ENCODE measurements around the gene GALNTL6.
A peak's percentile ranks its signal among the peaks of the same experiment; 100 is the strongest.

GALNTL6 gene

DNA sequence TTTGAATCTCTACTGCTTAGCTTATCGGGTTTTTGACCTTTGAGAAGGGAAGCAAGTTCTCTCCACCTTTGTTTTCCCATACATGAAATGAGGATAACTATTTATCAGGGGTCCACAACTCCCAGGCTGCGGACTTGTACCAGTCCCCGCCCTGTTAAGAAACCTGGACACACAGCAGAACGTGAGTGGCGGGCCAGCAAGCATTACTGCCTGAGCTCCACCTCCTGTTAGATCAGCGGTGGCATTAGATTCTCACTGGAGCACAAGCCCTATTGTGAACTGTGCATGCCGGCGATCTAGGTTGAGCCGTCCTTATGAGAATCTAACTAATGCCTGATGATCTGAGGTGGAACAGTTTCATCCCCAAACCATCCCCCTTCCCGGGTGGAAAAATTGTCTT lies 579.5 kb downstream of the GALNTL6 start:
- Histone ChIP-seq H3K9me3 (ENCODE audit: control insufficient read depth, low read length) (no peaks in the 10 kb centered on the region), H4K91ac (ENCODE audit: low read length) (no peak overlapping the region), H2AFZ (ENCODE audit: low read depth, low read length) (no peak overlapping the region), H2AK5ac (ENCODE audit: low read length, severe bottlenecking) (no peak overlapping the region), H3K4me2 (ENCODE audit: low read length, poor library complexity, severe bottlenecking) (no peak overlapping the region), H3K79me1 (replicated peaks; ENCODE audit: low read length, poor library complexity, severe bottlenecking) (no peaks in the 10 kb centered on the region), H3K18ac (ENCODE audit: low read depth in 1 of 2, low read length in 2 of 2) (no peak overlapping the region), H3K4me1 (ENCODE audit: control insufficient read depth, insufficient read depth, low read depth, low read length) (no peaks in the 10 kb centered on the region), H4K8ac (ENCODE audit: low read length) (no peak overlapping the region), H2BK5ac (ENCODE audit: low read depth, low read length, poor library complexity, severe bottlenecking) (no peak overlapping the region), H2BK12ac (ENCODE audit: low read length in 2 of 2) (no peak overlapping the region), H3K4me3 (ENCODE audit: insufficient read depth in 1 of 2, low read depth in 1 of 2, low read length in 2 of 2) (no peak overlapping the region), H3K27me3 (ENCODE audit: control insufficient read depth in 1 of 2, insufficient read depth in 1 of 2, low read length in 2 of 2) (no peaks in the 10 kb centered on the region), H3K23ac (ENCODE audit: low read length in 2 of 2) (no peak overlapping the region), H3K36me3 (ENCODE audit: control insufficient read depth in 1 of 2, insufficient read depth in 2 of 2, low read depth in 1 of 2, low read length in 2 of 2) (no peaks in the 10 kb centered on the region), H2BK15ac (ENCODE audit: low read depth, poor library complexity, severe bottlenecking) (no peak overlapping the region), H3K27ac (ENCODE audit: low read length, poor library complexity, severe bottlenecking) (no peak overlapping the region), H3K4ac (ENCODE audit: low read depth in 1 of 2, low read length in 2 of 2) (no peak overlapping the region), H2BK120ac (ENCODE audit: low read depth, low read length) (no peak overlapping the region), H3K9ac (ENCODE audit: low read length) (no peak overlapping the region), H3K14ac (ENCODE audit: low read length in 2 of 2) (no peak overlapping the region)
- DNase-seq: no peak
- 88% methylated on average over 10 of the region's 10 CpGs for WGBS

DNA sequence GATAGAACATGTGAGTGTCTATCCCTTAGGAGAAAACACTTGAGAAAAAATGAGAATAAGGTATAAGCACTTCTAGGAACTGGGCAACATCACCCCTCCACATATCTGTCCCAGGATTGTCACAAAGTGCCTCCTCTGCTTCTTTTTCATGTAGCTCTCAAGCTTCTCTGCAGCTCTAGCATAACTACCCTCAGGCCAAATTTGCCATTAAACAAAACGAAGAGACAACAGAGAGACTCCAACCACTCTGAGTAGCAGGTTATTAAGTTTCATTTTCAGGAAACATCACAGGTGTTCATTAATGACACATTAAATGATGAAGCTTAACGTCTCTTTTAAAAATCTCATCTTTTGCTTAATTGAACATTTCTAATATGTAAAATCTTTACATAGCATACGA lies 580.0 kb downstream of the GALNTL6 start:
- Histone ChIP-seq H3K9ac (ENCODE audit: low read length) (no peak overlapping the region), H3K27ac (ENCODE audit: low read length, poor library complexity, severe bottlenecking) (no peak overlapping the region), H3K4ac (ENCODE audit: low read depth in 1 of 2, low read length in 2 of 2) (no peak overlapping the region), H3K27me3 (ENCODE audit: control insufficient read depth in 1 of 2, insufficient read depth in 1 of 2, low read length in 2 of 2) (no peaks in the 10 kb centered on the region), H3K79me1 (replicated peaks; ENCODE audit: low read length, poor library complexity, severe bottlenecking) (no peaks in the 10 kb centered on the region), H2BK120ac (ENCODE audit: low read depth, low read length) (no peak overlapping the region), H3K18ac (ENCODE audit: low read depth in 1 of 2, low read length in 2 of 2) (no peak overlapping the region), H2BK5ac (ENCODE audit: low read depth, low read length, poor library complexity, severe bottlenecking) (no peak overlapping the region), H4K91ac (ENCODE audit: low read length) (no peak overlapping the region), H2AK5ac (ENCODE audit: low read length, severe bottlenecking) (no peak overlapping the region), H2AFZ (ENCODE audit: low read depth, low read length) (no peak overlapping the region), H3K14ac (ENCODE audit: low read length in 2 of 2) (no peak overlapping the region), H3K36me3 (ENCODE audit: control insufficient read depth in 1 of 2, insufficient read depth in 2 of 2, low read depth in 1 of 2, low read length in 2 of 2) (no peaks in the 10 kb centered on the region), H3K4me1 (ENCODE audit: control insufficient read depth, insufficient read depth, low read depth, low read length) (no peaks in the 10 kb centered on the region), H2BK15ac (ENCODE audit: low read depth, poor library complexity, severe bottlenecking) (no peak overlapping the region), H3K9me3 (ENCODE audit: control insufficient read depth, low read length) (no peaks in the 10 kb centered on the region), H3K4me3 (ENCODE audit: insufficient read depth in 1 of 2, low read depth in 1 of 2, low read length in 2 of 2) (no peak overlapping the region), H3K23ac (ENCODE audit: low read length in 2 of 2) (no peak overlapping the region), H2BK12ac (ENCODE audit: low read length in 2 of 2) (no peak overlapping the region), H4K8ac (ENCODE audit: low read length) (no peak overlapping the region), H3K4me2 (ENCODE audit: low read length, poor library complexity, severe bottlenecking) (no peak overlapping the region)
- 70% methylated on average over 2 of the region's 3 CpGs for WGBS
- no peak for DNase-seq

DNA sequence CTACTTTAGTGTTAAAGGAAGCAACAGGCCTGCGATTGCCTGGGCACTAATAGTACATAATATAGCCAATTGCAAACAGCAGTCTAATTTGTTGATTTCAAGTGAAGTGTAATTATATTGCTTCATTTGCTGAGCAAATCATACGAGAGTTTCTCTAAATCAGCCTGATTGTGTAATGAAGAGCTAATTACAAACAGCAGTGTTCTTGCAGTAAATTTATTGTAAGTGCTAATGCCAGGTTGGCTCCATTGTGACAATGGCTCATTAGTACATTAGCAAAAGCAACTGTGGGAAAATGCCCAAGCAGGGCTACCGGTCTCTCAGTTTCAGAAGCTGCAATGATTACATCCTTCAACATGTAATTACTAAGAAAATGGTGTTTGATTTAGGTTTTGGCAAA lies 591.5 kb downstream of the GALNTL6 start:
- Histone ChIP-seq H2BK15ac (ENCODE audit: low read depth, poor library complexity, severe bottlenecking) (no peak overlapping the region), H3K4ac (ENCODE audit: low read depth in 1 of 2, low read length in 2 of 2) (no peak overlapping the region)

DNA sequence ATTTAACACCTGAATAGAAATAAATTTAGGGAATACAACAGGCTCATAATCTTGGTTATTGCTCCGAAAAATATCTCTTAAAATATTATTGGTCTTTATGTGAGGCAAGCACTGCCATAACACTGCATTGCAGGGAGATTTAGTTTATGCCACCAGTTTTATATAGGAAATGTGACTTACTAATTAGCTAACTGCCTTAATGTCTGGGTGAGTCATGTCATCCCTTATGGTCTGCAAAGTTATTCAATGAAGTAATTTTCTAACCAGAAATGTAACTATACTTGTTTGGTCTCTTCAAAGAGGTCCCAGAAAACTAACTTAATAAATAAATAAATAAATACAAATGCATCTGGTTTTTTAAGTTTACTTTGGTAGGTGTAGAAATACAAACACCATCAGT lies 597.2 kb downstream of the GALNTL6 start:
- H3K27ac ChIP-seq (ENCODE audit: low read length, poor library complexity, severe bottlenecking): no peak overlapping the region
- H3K36me3 ChIP-seq (ENCODE audit: control insufficient read depth in 1 of 2, insufficient read depth in 2 of 2, low read depth in 1 of 2, low read length in 2 of 2): no peaks in the 10 kb centered on the region
- no peak overlapping the region for H2AK5ac ChIP-seq (ENCODE audit: low read length, severe bottlenecking)
- no peak overlapping the region for H3K4me3 ChIP-seq (ENCODE audit: insufficient read depth in 1 of 2, low read depth in 1 of 2, low read length in 2 of 2)
- no peaks in the 10 kb centered on the region for H3K27me3 ChIP-seq (ENCODE audit: control insufficient read depth in 1 of 2, insufficient read depth in 1 of 2, low read length in 2 of 2)
- H3K4me2 ChIP-seq (ENCODE audit: low read length, poor library complexity, severe bottlenecking): no peak overlapping the region
- no peak overlapping the region for H3K9ac ChIP-seq (ENCODE audit: low read length)
- no peak overlapping the region for H2BK120ac ChIP-seq (ENCODE audit: low read depth, low read length)
- H2AFZ ChIP-seq (ENCODE audit: low read depth, low read length): no peak overlapping the region
- H4K8ac ChIP-seq (ENCODE audit: low read length): no peak overlapping the region
- no peak overlapping the region for H2BK12ac ChIP-seq (ENCODE audit: low read length in 2 of 2)
- no peaks in the 10 kb centered on the region for H3K4me1 ChIP-seq (ENCODE audit: control insufficient read depth, insufficient read depth, low read depth, low read length)
- H2BK15ac ChIP-seq (ENCODE audit: low read depth, poor library complexity, severe bottlenecking): no peak overlapping the region
- H3K14ac ChIP-seq (ENCODE audit: low read length in 2 of 2): no peak overlapping the region
- WGBS: no CpG with 5 or more reads among the region's 1 CpG
- H3K4ac ChIP-seq (ENCODE audit: low read depth in 1 of 2, low read length in 2 of 2): no peak overlapping the region
- peak; percentile 11 for DNase-seq
- H4K91ac ChIP-seq (ENCODE audit: low read length): no peak overlapping the region
- H3K18ac ChIP-seq (ENCODE audit: low read depth in 1 of 2, low read length in 2 of 2): no peak overlapping the region
- no peaks in the 10 kb centered on the region for H3K9me3 ChIP-seq (ENCODE audit: control insufficient read depth, low read length)
- no peaks in the 10 kb centered on the region for H3K79me1 ChIP-seq (replicated peaks; ENCODE audit: low read length, poor library complexity, severe bottlenecking)
- H3K23ac ChIP-seq (ENCODE audit: low read length in 2 of 2): no peak overlapping the region
- H2BK5ac ChIP-seq (ENCODE audit: low read depth, low read length, poor library complexity, severe bottlenecking): no peak overlapping the region

More for the DNA sequence above, 591.5 kb downstream of the GALNTL6 start:
- Histone ChIP-seq H3K4me1 (ENCODE audit: control insufficient read depth, insufficient read depth, low read depth, low read length) (no peaks in the 10 kb centered on the region), H2BK120ac (ENCODE audit: low read depth, low read length) (no peak overlapping the region), H2BK5ac (ENCODE audit: low read depth, low read length, poor library complexity, severe bottlenecking) (no peak overlapping the region), H3K9me3 (ENCODE audit: control insufficient read depth, low read length) (no peaks in the 10 kb centered on the region), H3K79me1 (replicated peaks; ENCODE audit: low read length, poor library complexity, severe bottlenecking) (no peaks in the 10 kb centered on the region), H2BK12ac (ENCODE audit: low read length in 2 of 2) (no peak overlapping the region), H3K4me2 (ENCODE audit: low read length, poor library complexity, severe bottlenecking) (no peak overlapping the region), H3K36me3 (ENCODE audit: control insufficient read depth in 1 of 2, insufficient read depth in 2 of 2, low read depth in 1 of 2, low read length in 2 of 2) (no peaks in the 10 kb centered on the region), H3K14ac (ENCODE audit: low read length in 2 of 2) (no peak overlapping the region), H3K27me3 (ENCODE audit: control insufficient read depth in 1 of 2, insufficient read depth in 1 of 2, low read length in 2 of 2) (no peaks in the 10 kb centered on the region), H3K9ac (ENCODE audit: low read length) (no peak overlapping the region), H4K91ac (ENCODE audit: low read length) (no peak overlapping the region), H2AFZ (ENCODE audit: low read depth, low read length) (no peak overlapping the region), H3K23ac (ENCODE audit: low read length in 2 of 2) (no peak overlapping the region), H3K27ac (ENCODE audit: low read length, poor library complexity, severe bottlenecking) (no peak overlapping the region), H2AK5ac (ENCODE audit: low read length, severe bottlenecking) (no peak overlapping the region), H4K8ac (ENCODE audit: low read length) (no peak overlapping the region), H3K18ac (ENCODE audit: low read depth in 1 of 2, low read length in 2 of 2) (no peak overlapping the region), H3K4me3 (ENCODE audit: insufficient read depth in 1 of 2, low read depth in 1 of 2, low read length in 2 of 2) (no peak overlapping the region)
- WGBS: 89% methylated on average over 1 of the region's 3 CpGs
- DNase-seq: no peak
